SK-N-SH (cell line): ENCODE data around the gene MFNG.

Source experiments
- CTCF ChIP-seq: fragments of 200-600 bp; sonication (generic); IDR thresholded peaks from 2 replicates; pipeline ENCODE4 v1.6.1; 2017; ENCODE audit warnings: antibody characterized with exemption, mild to moderate bottlenecking, moderate library complexity
- EP300 ChIP-seq, 2 experiments: IDR thresholded peaks; 2 replicates each; pipeline versions ENCODE4 v1.4.0 to v1.6.1; 2012; ENCODE audit warnings: borderline replicate concordance in 1 of 2, low read depth in 1 of 2, low read length in 1 of 2
- EZH2phosphoT487 ChIP-seq: fragments of 200-600 bp; sonication (generic); IDR thresholded peaks from 2 replicates; pipeline ENCODE4 v1.6.1; 2017; ENCODE audit warnings: low read depth, mixed run types, mild to moderate bottlenecking, antibody characterized with exemption, moderate library complexity, borderline replicate concordance
- GATA2 ChIP-seq: sonication (generic); formaldehyde crosslinking; IDR thresholded peaks from 2 replicates; pipeline ENCODE4 v1.5.0; 2020; ENCODE audit warnings: mild to moderate bottlenecking, missing genetic modification reagents
- MAX ChIP-seq: IDR thresholded peaks from 2 replicates; pipeline ENCODE4 v1.4.0; 2012; ENCODE audit warnings: low read depth
- PBX3 ChIP-seq: IDR thresholded peaks from 2 replicates; pipeline ENCODE4; 2012
- POLR2AphosphoS5 ChIP-seq: IDR thresholded peaks from 2 replicates; pipeline ENCODE4 v1.6.1; 2012; ENCODE audit warnings: low read depth, low read length
- RCOR1 ChIP-seq: fragments of 150-350 bp; IDR thresholded peaks from 2 replicates; pipeline ENCODE4 v1.6.1; 2017; ENCODE audit warnings: antibody characterized with exemption, low read length
- REST ChIP-seq: IDR thresholded peaks from 2 replicates; pipeline ENCODE4 v1.6.1; 2012; ENCODE audit warnings: mild to moderate bottlenecking, low read depth, low read length, moderate library complexity
- SIN3A ChIP-seq: IDR thresholded peaks from 2 replicates; pipeline ENCODE4 v1.6.1; 2012; ENCODE audit warnings: low read depth, mild to moderate bottlenecking, low read length, moderate library complexity, borderline replicate concordance
- TAF1 ChIP-seq: IDR thresholded peaks from 2 replicates; pipeline ENCODE4 v1.6.1; 2012; ENCODE audit warnings: low read depth, mild to moderate bottlenecking, low read length, moderate library complexity, borderline replicate concordance

- no peak for TF ChIP-seq EP300 (IDR thresholded peaks at IDR 0.05; ENCODE audit: borderline replicate concordance in 1 of 2, low read depth in 1 of 2, low read length in 1 of 2)
- TF ChIP-seq GATA2 = no peak
- no peak for TF ChIP-seq POLR2AphosphoS5
- no peak for TF ChIP-seq CTCF
- no peak for TF ChIP-seq REST
- TF ChIP-seq EZH2phosphoT487 = no peak
- TF ChIP-seq SIN3A = no peak
- TF ChIP-seq MAX = no peak
- TF ChIP-seq PBX3 = no peak
- no peak for TF ChIP-seq TAF1
- TF ChIP-seq RCOR1 = no peak
These were observed 31.8 kb upstream of the MFNG start for GRCh38 chr22:37517826-37518450.
